HG03159 (cell line): ENCODE measurements around the gene JSRP1.

Experiments used
- ATAC-seq: cut with Tn5 transposase; IDR thresholded peaks from one replicate; pipeline ENCODE4 v1.9.1; 2021; ENCODE audit warnings: mild to moderate bottlenecking, moderate library complexity; ENCODE audit not compliant: unreplicated experiment

The JSRP1 gene

DNA sequence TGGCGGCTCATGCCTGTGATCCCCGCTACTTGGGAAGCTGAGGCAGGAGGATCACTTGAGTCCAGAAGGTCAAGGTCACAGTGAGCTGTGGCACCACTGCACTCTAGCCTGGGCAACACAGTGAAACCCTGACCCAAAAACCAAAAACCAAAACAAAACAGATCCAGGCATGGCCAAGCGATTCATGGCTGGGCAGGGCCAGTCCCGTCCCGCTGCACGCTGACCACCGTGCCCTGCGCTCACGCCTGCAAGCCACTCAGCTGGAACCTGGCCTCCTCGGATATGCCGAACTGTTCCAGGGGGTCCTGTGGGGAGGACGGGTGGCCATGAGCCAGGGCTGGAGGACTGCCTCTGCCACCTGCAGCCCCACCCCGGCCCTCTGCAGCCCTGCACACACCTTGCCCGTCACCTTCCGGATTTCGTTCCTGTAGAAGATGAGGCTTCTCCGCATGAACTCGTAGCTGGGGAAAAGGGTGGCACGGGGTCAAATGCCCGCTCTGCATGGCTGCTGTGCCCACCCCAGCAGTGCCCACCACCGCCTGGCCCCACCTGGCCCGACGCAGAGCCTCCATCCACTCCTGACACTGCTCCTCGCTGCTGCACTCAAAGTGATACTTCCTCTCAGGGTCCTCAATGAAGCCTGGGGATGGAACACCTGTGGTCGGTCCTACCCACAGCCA, 22.5 kb downstream of the JSRP1 start:
- ATAC-seq: no peak

- no peak for ATAC-seq
Measured at GRCh38 chr19:2232286-2233151, 23.7 kb downstream of the JSRP1 start.

DNA sequence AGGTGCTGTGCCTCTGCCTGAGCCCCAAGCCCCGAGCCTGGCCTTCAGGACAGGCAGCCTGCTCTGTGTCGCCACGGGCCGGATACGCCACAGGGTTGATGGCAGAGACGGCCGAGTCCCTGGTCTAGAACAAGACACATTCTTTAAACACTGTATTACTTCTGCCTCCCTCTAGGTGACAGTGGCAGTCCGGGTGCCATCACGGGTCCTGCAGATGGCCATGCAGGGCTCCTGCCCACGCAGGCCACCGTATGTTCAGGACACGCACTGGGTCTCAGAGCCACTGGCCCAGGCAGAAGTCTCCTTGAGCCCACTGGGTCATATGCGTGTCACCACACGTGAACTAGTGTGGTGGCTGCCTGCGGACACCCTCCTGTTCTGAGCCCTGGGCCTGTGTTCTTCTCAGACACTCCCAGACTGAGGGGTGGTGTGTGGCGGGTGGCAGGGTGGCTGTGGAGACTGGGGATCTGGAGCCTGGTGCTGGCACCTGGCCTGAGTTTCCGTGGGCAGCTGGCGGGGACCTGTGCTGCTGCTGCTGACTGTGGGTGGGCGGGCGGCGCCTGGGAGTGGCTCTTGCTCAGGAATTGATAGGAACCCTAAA, 24.5 kb downstream of the JSRP1 start:
- no peak for ATAC-seq

GRCh38 chr19:2230807-2231533, 25.2 kb downstream of the JSRP1 start:
- no peak for ATAC-seq

- no peak for ATAC-seq
Measured at GRCh38 chr19:2230033-2230531, 26.1 kb downstream of the JSRP1 start.

DNA sequence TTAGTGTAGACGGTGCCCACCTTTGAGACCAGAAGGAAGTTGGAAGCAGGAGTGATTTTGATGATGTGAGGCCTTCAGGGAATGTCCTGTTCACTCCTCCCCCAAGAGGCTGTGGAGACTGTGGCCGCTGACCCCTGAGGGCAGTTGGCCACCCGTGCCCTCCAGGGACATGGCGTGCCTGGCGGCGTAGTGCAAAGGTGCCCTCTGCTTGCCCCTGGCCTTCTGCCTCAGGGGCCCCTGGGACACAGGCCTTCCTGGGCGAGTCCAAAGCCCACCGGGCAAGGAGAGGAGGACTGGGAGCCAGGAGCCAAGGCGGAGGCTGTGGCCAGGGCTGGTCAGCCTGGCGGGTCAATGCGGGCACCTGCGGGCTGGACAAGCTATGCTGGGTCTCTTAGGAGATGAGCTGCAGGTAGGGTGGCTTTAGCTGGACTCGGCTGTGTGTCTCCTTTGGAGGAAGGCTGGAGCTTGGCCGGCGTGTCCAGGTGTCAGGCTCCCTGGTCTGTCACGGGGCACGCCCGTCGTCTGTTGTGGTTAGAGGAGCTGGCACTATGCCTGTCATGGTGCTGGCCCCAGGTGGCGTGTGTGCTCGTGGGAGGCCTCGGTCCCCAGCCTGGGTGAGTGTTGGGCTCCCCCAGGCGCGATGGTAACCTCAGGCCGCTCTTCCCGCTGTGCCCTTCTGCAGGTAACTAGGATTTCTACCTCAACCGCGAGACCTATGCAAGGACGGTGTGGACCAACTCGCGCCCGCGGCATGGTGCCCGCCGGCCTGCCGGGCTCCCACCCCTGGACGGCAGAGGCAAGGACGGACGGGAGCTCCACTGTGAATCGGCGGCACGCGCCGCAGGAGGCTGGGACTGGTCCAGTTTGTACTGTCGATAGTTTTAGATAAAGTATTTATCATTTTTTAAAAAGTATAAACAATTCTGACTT, 26.8 kb downstream of the JSRP1 start:
- no peak for ATAC-seq

- no peak for ATAC-seq
Measured at GRCh38 chr19:2228157-2229030, 27.8 kb downstream of the JSRP1 start.

DNA sequence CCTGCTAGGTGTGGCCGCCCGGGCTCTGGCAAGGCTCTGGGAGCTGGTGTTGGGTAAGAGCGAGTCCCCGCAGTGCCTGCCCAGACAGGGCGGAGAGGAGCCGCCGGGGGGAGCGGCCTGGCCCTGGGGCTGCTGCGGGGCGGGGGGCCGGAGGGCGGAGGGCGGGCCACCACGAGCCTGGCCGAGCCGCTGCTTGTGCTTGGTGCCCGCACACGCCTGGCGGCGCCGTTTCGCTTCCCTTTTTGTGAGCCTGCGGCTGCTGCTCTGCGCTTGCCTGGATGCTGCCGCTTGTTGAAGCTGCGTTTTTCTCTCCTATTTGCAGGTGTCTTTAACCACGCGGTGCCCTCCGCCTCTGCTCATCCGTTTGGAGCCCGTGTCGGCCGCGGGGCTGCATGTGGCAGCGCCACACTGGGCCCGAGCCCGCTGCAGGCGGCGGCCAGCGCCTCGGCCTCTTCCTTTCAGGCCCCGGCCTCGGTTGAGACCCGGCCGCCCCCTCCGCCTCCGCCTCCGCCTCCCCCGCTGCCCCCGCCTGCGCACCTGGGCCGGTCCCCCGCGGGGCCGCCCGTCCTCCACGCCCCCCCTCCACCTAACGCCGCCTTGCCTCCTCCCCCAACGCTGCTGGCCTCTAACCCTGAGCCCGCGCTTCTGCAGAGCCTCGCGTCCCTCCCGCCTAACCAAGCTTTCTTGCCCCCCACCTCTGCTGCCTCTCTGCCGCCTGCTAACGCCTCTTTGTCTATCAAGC, 28.6 kb downstream of the JSRP1 start:
- no peak for ATAC-seq

- ATAC-seq: no peak
Measured at GRCh38 chr19:2226840-2227360, 29.3 kb downstream of the JSRP1 start.

DNA sequence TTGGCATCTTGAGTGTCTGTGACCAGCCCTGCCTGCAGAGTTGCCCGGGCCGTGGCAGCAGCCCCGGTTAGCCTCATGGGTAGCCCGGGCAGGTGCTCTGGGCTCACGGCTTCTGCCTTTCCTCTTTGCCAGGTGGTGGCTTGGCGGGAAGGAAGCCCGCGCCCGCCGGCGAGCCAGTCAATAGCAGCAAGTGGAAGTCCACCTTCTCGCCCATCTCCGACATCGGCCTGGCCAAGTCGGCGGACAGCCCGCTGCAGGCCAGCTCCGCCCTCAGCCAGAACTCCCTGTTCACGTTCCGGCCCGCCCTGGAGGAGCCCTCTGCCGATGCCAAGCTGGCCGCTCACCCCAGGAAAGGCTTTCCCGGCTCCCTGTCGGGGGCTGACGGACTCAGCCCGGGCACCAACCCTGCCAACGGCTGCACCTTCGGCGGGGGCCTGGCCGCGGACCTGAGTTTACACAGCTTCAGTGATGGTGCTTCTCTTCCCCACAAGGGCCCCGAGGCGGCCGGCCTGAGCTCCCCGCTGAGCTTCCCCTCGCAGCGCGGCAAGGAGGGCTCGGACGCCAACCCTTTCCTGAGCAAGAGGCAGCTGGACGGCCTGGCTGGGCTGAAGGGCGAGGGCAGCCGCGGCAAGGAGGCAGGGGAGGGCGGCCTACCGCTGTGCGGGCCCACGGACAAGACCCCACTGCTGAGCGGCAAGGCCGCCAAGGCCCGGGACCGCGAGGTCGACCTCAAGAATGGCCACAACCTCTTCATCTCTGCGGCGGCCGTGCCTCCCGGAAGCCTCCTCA, 30.0 kb downstream of the JSRP1 start:
- no peak for ATAC-seq

- ATAC-seq: no peak
Measured at GRCh38 chr19:2225415-2226050, 30.7 kb downstream of the JSRP1 start.

- ATAC-seq: no peak
Measured at GRCh38 chr19:2224754-2225349, 31.4 kb downstream of the JSRP1 start.

GRCh38 chr19:2223959-2224358, 32.3 kb downstream of the JSRP1 start:
- ATAC-seq: no peak

DNA sequence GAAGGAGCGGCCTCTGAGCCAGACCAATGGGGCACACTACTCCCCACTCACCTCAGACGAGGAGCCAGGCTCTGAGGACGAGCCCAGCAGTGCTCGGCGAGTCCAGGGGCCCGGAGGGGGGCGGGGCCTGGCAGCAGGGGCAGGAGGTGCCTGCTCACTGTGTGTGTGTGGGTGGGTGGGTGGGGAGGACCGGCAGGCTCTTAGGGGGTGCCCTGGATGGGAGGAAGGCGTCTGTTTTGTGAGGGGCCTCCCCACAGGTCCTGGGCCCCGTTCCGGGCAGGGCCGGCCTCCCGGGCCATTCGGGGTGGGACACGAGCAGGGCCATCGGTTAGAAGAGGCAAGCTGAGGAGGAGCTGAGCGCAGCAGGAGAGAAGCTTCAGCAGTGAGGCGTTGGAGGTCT, 32.8 kb downstream of the JSRP1 start:
- ATAC-seq: no peak

DNA sequence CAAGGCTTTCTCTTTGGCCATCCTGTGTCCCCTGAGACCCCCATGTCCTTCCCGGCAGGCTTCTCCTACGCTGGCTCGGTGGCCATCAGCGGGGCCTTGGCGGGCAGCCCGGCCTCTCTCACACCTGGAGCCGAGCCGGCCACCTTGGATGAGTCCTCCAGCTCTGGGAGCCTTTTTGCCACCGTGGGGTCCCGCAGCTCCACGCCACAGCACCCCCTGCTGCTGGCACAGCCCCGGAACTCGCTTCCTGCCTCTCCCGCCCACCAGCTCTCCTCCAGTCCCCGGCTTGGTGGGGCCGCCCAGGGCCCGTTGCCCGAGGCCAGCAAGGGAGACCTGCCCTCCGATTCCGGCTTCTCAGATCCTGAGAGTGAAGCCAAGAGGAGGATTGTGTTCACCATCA, 34.3 kb downstream of the JSRP1 start:
- no peak for ATAC-seq

DNA sequence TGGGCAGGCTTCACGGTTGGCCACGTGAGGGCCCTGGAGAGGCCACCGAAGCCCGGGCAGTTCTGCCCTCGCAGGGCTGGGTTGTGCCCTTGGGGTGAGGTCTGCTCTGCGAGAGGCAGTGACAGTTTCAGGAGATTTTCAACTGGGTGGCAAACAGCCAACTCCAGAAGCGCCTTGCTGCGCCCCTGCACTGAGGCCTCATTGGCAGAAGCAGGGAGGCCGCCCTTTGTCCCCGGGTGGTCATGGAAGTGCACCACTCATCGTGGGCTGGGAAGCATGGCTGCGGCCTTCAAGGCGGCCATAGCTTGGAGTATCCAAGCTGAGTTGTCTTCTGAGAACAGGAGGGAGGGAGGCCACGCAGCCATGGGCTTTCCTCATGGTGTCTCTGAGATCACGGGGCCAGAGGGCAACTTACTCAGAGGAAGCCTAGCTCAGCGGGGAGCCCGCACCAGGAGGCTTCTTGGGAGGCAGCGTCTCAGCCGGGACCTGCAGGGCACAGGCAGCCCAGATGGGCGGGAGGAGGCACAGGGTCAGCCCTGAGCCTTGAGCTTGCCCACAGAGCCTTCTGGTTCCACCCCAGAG, 34.9 kb downstream of the JSRP1 start:
- ATAC-seq: no peak
